HepG2 (cell line): Measurements from ENCODE around the gene DUS1L. TPM values are rescaled to one million over a fixed set of nuclear protein-coding genes. Genes with fewer than 3 reads are reported as not detected.

Source experiments
- ARID5B ChIP-seq: IDR thresholded peaks from 2 replicates; pipeline ENCODE4 v1.4.0; 2020; ENCODE audit warnings: mild to moderate bottlenecking, missing genetic modification reagents
- CEBPG ChIP-seq: IDR thresholded peaks from 2 replicates; pipeline ENCODE4 v1.6.1; 2016
- CSRNP2 ChIP-seq: sonication (generic); formaldehyde crosslinking; conservative IDR thresholded peaks from 2 replicates; pipeline ENCODE4 v1.8.0; 2022; ENCODE audit warnings: low read depth, missing genetic modification reagents
- E2F1 ChIP-seq: sonication (generic); formaldehyde crosslinking; IDR thresholded peaks from 2 replicates; pipeline ENCODE4 v1.5.0; 2020; ENCODE audit warnings: missing genetic modification reagents
- HNF4A ChIP-seq: sonication (generic); formaldehyde crosslinking; IDR thresholded peaks from 2 replicates; pipeline ENCODE4 v1.4.0; 2020; ENCODE audit warnings: missing genetic modification reagents
- MBNL3 ChIP-seq: fragments of 250-450 bp; sonication (Bioruptor Pico); conservative IDR thresholded peaks from 2 replicates; pipeline ENCODE4 v1.8.0; 2022; ENCODE audit warnings: mild to moderate bottlenecking, inconsistent platforms
- MTF1 ChIP-seq: sonication (generic); formaldehyde crosslinking; IDR thresholded peaks from 2 replicates; pipeline ENCODE4 v1.5.0; 2020; ENCODE audit warnings: missing genetic modification reagents
- MXD3 ChIP-seq: IDR thresholded peaks from 2 replicates; pipeline ENCODE4 v1.6.1; 2016; ENCODE audit warnings: mild to moderate bottlenecking, missing biosample characterization, missing genetic modification reagents
- NKX3-1 ChIP-seq: sonication (generic); formaldehyde crosslinking; IDR thresholded peaks from 2 replicates; pipeline ENCODE4 v1.5.0; 2020; ENCODE audit warnings: missing genetic modification reagents
- PPARG ChIP-seq: conservative IDR thresholded peaks from 2 replicates; pipeline ENCODE4 v1.6.1; 2016; ENCODE audit warnings: missing biosample characterization, missing genetic modification reagents
- SSRP1 ChIP-seq: IDR thresholded peaks from 2 replicates; pipeline ENCODE4 v1.6.1; 2016; ENCODE audit warnings: control low read depth
- TBX2 ChIP-seq: sonication (generic); formaldehyde crosslinking; IDR thresholded peaks from 2 replicates; pipeline ENCODE4 v1.5.0; 2020; ENCODE audit warnings: missing genetic modification reagents, mild to moderate bottlenecking, borderline replicate concordance
- ZBTB7A ChIP-seq: sonication (generic); formaldehyde crosslinking; IDR thresholded peaks from 2 replicates; pipeline ENCODE4 v1.8.0; 2022; ENCODE audit warnings: mild to moderate bottlenecking, missing genetic modification reagents
- ZNF512B ChIP-seq: sonication (generic); formaldehyde crosslinking; IDR thresholded peaks from 2 replicates; pipeline ENCODE4 v1.5.1; 2020; ENCODE audit warnings: missing genetic modification reagents, mild to moderate bottlenecking, borderline replicate concordance
- ZNF574 ChIP-seq: sonication (generic); formaldehyde crosslinking; IDR thresholded peaks from 2 replicates; pipeline ENCODE4 v1.4.0; 2020; ENCODE audit warnings: missing genetic modification reagents
- ZNF788 ChIP-seq: sonication (generic); formaldehyde crosslinking; IDR thresholded peaks from 2 replicates; pipeline ENCODE4 v1.5.0; 2020; ENCODE audit warnings: mild to moderate bottlenecking, missing genetic modification reagents, borderline replicate concordance
- polyA plus RNA-seq, 8 experiments: library from polyadenylated mRNA; depleted of rRNA in 3 of 8; stranded (reverse) in 7 of 8; unstranded in 1 of 8; fragments of >200 nt; fragmentation: Illumina TruSeq in 4 of 8; extraction: Trizol in 4 of 8; gene quantifications; 2 replicates each; pipeline versions ENCODE4 v1.2.1 to v1.2.3, GENCODE V29; 2011 to 2016; ENCODE audit warnings: low read depth in 4 of 8, missing spikeins in 1 of 8, mixed read lengths in 1 of 8; ENCODE audit not compliant: insufficient read depth in 1 of 8
- total RNA-seq, 5 experiments: library from RNA; depleted of rRNA; stranded (reverse); fragments of >200 nt; fragmentation: Illumina TruSeq; extraction: Trizol; gene quantifications; 2 replicates each; pipeline ENCODE4 v1.2.3, GENCODE V29; 2016; ENCODE audit warnings: low read depth in 1 of 5

DUS1L gene
- total and polyA plus RNA-seq, 2 of the 13 experiments (the other 11 are each of a cell fraction or from before 2014, with no cell fraction given), result 81.0 to 109 TPM

GRCh38 chr17:82097184-82097918 lies 31.7 kb upstream of the DUS1L start (continued):
- 0 out of 2 replicates have a peak, but pooled peaks have one; percentile 48 for TF ChIP-seq CSRNP2 (CRISPR knock-in tag)
- no peak for TF ChIP-seq ZNF788 (CRISPR knock-in tag)
- no peak for TF ChIP-seq HNF4A (CRISPR knock-in tag)
- TF ChIP-seq SSRP1 (CRISPR knock-in tag), result peak; percentile 35; the same call in 1 of the 2 replicates
- no peak for TF ChIP-seq CEBPG (CRISPR knock-in tag)
- no peak for TF ChIP-seq ARID5B
- no peak for TF ChIP-seq MTF1 (CRISPR knock-in tag)
- TF ChIP-seq NKX3-1 (CRISPR knock-in tag), result no peak
- TF ChIP-seq MBNL3, result no peak
- TF ChIP-seq PPARG (CRISPR knock-in tag), result no peak
- TF ChIP-seq MXD3, result peak; percentile 62
- no peak for TF ChIP-seq ZNF512B (CRISPR knock-in tag)
- TF ChIP-seq TBX2 (CRISPR knock-in tag), result peak; percentile 51; the same call in 1 of the 2 replicates
- TF ChIP-seq E2F1 (CRISPR knock-in tag), result no peak
- TF ChIP-seq ZBTB7A (CRISPR knock-in tag), result peak; percentile 20; the same call in 1 of the 2 replicates
- peak; percentile 36 for TF ChIP-seq ZNF574
